GM12874 (cell line): ENCODE data around the gene ZC3H12C.

Experiments
- TF ChIP-seq, protein P1 (sequence below): IDR thresholded peaks from 2 replicates; pipeline ENCODE4 v1.5.1; 2011; ENCODE audit warnings: low read depth, mild to moderate bottlenecking, control low read depth, low read length, moderate library complexity; ENCODE audit not compliant: insufficient read depth

Gene ZC3H12C

GRCh38 chr11:110168033-110168803 lies 75.0 kb downstream of the ZC3H12C start:
- TF ChIP-seq, protein P1, sequence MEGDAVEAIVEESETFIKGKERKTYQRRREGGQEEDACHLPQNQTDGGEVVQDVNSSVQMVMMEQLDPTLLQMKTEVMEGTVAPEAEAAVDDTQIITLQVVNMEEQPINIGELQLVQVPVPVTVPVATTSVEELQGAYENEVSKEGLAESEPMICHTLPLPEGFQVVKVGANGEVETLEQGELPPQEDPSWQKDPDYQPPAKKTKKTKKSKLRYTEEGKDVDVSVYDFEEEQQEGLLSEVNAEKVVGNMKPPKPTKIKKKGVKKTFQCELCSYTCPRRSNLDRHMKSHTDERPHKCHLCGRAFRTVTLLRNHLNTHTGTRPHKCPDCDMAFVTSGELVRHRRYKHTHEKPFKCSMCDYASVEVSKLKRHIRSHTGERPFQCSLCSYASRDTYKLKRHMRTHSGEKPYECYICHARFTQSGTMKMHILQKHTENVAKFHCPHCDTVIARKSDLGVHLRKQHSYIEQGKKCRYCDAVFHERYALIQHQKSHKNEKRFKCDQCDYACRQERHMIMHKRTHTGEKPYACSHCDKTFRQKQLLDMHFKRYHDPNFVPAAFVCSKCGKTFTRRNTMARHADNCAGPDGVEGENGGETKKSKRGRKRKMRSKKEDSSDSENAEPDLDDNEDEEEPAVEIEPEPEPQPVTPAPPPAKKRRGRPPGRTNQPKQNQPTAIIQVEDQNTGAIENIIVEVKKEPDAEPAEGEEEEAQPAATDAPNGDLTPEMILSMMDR, result no peak

- TF ChIP-seq, protein P1, result no peak
Measured at GRCh38 chr11:110169738-110170137, 76.5 kb downstream of the ZC3H12C start.

DNA sequence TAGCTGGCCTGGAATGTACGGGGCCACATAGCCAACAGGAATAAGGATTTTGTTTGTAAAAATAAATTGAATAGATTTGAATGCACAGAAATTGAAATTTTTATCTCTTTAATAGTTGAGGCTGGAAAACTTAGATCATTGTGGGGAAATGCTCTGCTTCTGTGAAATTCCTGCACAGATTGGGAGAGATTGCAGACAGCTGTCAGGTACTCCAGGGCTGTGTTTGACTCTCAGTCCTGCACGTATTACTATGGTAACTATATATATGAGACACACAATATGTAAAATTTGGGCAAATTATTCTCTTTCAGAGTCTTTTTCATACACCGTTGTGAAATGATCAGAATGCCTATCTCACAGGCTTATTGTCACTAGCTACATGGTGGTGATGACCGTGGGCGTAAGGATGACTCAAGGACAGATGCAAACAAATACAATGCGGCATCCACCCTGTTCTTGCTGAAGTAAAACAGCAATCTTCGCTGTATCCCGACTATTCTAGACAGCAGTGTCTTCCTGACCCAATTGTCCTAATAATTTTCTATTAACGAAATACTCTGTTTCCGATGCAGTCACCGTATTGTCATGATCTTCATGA lies 79.4 kb downstream of the ZC3H12C start:
- TF ChIP-seq, protein P1, result no peak

- TF ChIP-seq, protein P1, result peak; percentile 87
Measured at GRCh38 chr11:110173811-110174644, 80.8 kb downstream of the ZC3H12C start.

DNA sequence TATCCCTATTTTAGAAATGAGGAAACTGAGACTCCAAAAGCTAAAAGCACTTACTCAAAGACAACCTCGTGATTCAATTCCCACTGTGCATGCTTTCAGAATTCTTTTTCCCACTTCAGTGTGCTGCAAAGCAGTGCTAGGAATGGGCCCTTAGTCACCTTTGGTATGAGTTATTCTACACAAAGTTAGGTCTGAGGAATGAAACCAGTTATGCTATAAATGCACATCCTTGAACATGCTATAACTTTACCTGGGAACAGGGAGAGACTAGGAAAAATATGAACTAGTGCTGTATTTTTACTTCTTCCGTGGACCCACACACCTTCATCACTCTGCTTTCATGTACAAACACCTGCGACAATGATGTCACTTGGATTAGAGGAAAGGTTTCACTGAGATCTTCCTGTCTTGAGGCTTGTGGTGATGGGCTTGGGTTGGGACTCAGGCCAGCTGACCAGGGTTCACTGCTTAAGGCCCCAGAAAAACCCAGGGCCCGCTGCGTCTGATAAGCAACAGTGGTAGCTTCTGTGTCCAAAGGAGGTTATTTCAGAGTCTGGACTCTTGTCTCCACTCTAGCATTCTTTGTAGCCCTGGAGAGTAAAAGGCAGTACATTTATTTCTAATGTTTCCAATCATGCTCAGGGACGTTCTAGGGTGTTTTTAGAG lies 81.6 kb downstream of the ZC3H12C start:
- TF ChIP-seq, protein P1, result no peak

GRCh38 chr11:110176366-110177085 lies 83.3 kb downstream of the ZC3H12C start:
- TF ChIP-seq, protein P1, result no peak
